Measurements from ENCODE around the gene ANKMY1.

Gene ANKMY1

GRCh38 chr2:240557808-240558207 lies at the start of gene ANKMY1:
TSS of gene ANKMY1 (minus strand) at chr2:240557988. CDS start at chr2:240557335, 653 bp downstream.
- DNase-seq = no peak

GRCh38 chr2:240605867-240606743 lies 48.3 kb upstream of the ANKMY1 start:
- no peak for DNase-seq

GRCh38 chr2:240604939-240605716 lies 47.3 kb upstream of the ANKMY1 start:
- no peak for DNase-seq

GRCh38 chr2:240604291-240604938 lies 46.6 kb upstream of the ANKMY1 start:
- DNase-seq = no peak

- DNase-seq = no peak
Observed at GRCh38 chr2:240603846-240604245, 46.1 kb upstream of the ANKMY1 start.

GRCh38 chr2:240603081-240603835 lies 45.5 kb upstream of the ANKMY1 start:
- no peak for DNase-seq

GRCh38 chr2:240602266-240603050 lies 44.7 kb upstream of the ANKMY1 start:
- no peak for DNase-seq

- no peak for DNase-seq
Observed at GRCh38 chr2:240601831-240602160, 44.0 kb upstream of the ANKMY1 start.

- no peak for DNase-seq
Observed at GRCh38 chr2:240601061-240601830, 43.5 kb upstream of the ANKMY1 start.

- DNase-seq = no peak
Observed at GRCh38 chr2:240600451-240600961, 42.7 kb upstream of the ANKMY1 start.

GRCh38 chr2:240599141-240599583 lies 41.4 kb upstream of the ANKMY1 start:
- no peak for DNase-seq

- DNase-seq = no peak
Observed at GRCh38 chr2:240598311-240598911, 40.6 kb upstream of the ANKMY1 start.

GRCh38 chr2:240597419-240598181 lies 39.8 kb upstream of the ANKMY1 start:
- no peak for DNase-seq

- no peak for DNase-seq
Observed at GRCh38 chr2:240597054-240597418, 39.2 kb upstream of the ANKMY1 start.

- DNase-seq = no peak
Observed at GRCh38 chr2:240596491-240596931, 38.7 kb upstream of the ANKMY1 start.

GRCh38 chr2:240596080-240596460 lies 38.3 kb upstream of the ANKMY1 start:
- DNase-seq = no peak

- no peak for DNase-seq
Observed at GRCh38 chr2:240595381-240596079, 37.7 kb upstream of the ANKMY1 start.

- no peak for DNase-seq
Observed at GRCh38 chr2:240594511-240595380, 37.0 kb upstream of the ANKMY1 start.
